IPS DF 6.9 (cell line): ENCODE data around the gene LRP1B.

Experiments
- DNase-seq: peaks from one replicate; pipeline ENCODE4 v3.0.0-alpha.2; 2013; ENCODE audit warnings: low read depth, low spot score
- H3K27ac ChIP-seq: one replicate; pipeline ENCODE4 v1.5.1; 2013; ENCODE audit warnings: low read length, control low read depth
- H3K27me3 ChIP-seq: 2 replicates; pipeline ENCODE4 v1.6.1; 2013; ENCODE audit warnings: mild to moderate bottlenecking, low read length; ENCODE audit not compliant: control insufficient read depth, insufficient read depth
- H3K36me3 ChIP-seq: 2 replicates; pipeline ENCODE4 v1.6.1; 2013; ENCODE audit warnings: low read length; ENCODE audit not compliant: control insufficient read depth, insufficient read depth
- H3K4me1 ChIP-seq: 2 replicates; pipeline ENCODE4 v1.6.1; 2013; ENCODE audit warnings: low read length; ENCODE audit not compliant: control insufficient read depth, insufficient read depth
- H3K4me3 ChIP-seq: 2 replicates; pipeline ENCODE4 v1.5.1; 2013; ENCODE audit warnings: mild to moderate bottlenecking, low read length
- H3K9me3 ChIP-seq: 2 replicates; pipeline ENCODE4 v1.6.1; 2013; ENCODE audit warnings: low read length, inconsistent platforms; ENCODE audit not compliant: control insufficient read depth, insufficient read depth
- WGBS: extraction: QIAGEN DNeasy Blood & Tissue Kit; methylation state at CpG from one replicate; pipeline ENCODE4 v1.1.7; 2013; ENCODE audit warnings: mixed read lengths, missing lambda C conversion rate; ENCODE audit not compliant: insufficient read length, insufficient coverage; 5-methylcytosine and 5-hydroxymethylcytosine counted together

Gene LRP1B

DNA sequence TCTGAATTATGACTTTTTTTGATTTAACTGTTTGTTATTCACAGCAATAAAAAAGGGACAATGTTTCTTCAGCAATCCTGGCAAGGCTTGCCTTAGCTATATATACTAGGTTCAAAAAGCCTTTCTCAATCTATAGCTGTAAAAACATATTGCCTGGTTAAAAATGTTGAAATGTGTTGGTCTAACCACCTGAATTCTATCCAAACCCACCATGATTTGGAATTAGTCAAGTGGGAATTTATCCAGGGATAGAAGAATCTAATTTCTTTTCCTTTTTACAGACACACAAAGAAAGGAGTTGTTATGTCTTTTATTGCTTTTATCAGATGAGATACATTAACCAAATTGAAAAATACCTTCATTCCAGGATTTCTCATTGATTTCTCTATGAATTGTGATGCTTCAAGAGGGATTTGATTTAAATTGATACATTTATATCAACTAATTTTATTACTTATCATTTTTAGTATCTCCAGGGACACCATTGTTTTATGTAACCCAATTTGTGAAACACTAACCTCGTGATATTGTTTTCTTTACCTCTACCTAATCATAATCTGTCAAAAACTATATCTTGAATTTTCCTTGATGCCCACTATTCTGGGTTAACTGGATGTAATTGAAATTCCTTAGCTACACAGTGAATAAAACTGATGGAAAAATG lies 88.1 kb downstream of the LRP1B start:
- DNase-seq: no peak
- Histone ChIP-seq H3K27me3 (no peaks in the 10 kb centered on the region), H3K4me3 (no peak overlapping the region), H3K9me3 (no peaks in the 10 kb centered on the region), H3K27ac (no peak overlapping the region), H3K4me1 (no peaks in the 10 kb centered on the region), H3K36me3 (no peaks in the 10 kb centered on the region)
- no CpG with 5 or more reads among the region's 1 CpG for WGBS

DNA sequence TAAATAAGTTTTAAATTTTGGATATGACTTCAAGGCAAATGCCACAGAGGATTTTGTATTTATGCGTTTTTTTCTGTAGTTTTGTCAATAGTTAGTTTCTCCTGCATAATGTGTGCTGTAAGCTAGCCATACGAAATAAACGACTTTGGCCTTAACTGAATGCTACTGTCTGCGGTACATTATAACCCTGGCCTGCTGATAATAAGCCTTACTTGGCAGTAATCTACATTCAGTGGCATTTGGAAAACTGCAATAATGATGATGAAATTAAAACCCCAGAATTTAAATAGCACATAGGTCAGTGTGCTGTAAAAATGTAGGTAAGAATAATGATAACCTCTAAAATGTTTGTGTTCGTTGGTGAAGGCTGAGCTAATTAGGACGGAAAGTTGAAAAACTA lies 88.8 kb downstream of the LRP1B start:
- no peaks in the 10 kb centered on the region for H3K9me3 ChIP-seq
- peaks cover 2% of the 10 kb centered on the region; the same call in 1 of the 2 replicates for H3K4me1 ChIP-seq
- no peaks in the 10 kb centered on the region for H3K27me3 ChIP-seq
- no peak overlapping the region for H3K27ac ChIP-seq
- no peak for DNase-seq
- H3K4me3 ChIP-seq: no peak overlapping the region
- 100% methylated on average over 1 of the region's 6 CpGs for WGBS
- no peaks in the 10 kb centered on the region for H3K36me3 ChIP-seq

DNA sequence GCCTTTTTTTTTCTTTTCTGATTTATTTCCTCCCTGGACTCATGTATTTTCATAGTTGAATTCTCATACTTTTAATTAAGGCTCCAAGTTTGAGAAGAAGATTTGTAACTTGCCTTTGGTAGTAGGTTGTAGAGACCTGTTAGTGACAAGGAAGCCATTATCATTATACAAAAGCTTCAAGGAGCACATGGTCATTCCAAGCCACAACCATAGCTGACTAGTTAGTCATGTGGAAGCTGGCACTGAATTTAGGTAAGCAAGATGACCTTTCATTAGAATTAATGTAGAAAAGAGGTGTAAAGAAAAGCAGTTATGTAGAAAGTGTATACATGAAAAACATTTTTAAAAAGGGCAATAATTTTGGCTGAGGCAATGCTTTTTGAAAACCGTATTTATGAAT lies 89.7 kb downstream of the LRP1B start:
- no CpG with 5 or more reads among the region's 1 CpG for WGBS
- Histone ChIP-seq H3K4me3 (no peak overlapping the region), H3K27me3 (no peaks in the 10 kb centered on the region), H3K4me1 (peaks cover 2% of the 10 kb centered on the region; the same call in 1 of the 2 replicates), H3K27ac (no peak overlapping the region), H3K9me3 (no peaks in the 10 kb centered on the region), H3K36me3 (no peaks in the 10 kb centered on the region)
- no peak for DNase-seq

DNA sequence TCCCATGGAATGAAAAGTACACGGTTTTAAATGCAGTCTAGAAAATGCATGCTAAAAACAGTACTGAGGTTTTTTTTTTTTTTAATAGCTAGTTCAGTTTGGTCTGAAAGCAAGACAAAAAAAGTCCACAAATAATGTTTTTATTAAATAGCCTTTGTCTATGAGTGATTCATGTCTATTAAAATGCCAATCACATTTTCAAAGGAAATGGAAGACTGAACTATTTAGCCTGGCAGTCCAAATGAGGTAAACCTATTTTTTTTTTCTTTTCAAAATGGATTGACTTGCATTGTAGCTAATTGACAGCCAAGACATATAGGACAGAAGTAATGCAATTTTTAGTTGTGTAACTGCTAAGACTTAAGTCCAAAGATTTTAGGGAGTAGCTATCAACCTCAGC lies 90.3 kb downstream of the LRP1B start:
- no peaks in the 10 kb centered on the region for H3K36me3 ChIP-seq
- H3K4me1 ChIP-seq: peaks cover 2% of the 10 kb centered on the region; the same call in 1 of the 2 replicates
- no peak overlapping the region for H3K27ac ChIP-seq
- no peak for DNase-seq
- H3K4me3 ChIP-seq: no peak overlapping the region
- WGBS: no CpG with 5 or more reads among the region's 1 CpG
- H3K9me3 ChIP-seq: no peaks in the 10 kb centered on the region
- no peaks in the 10 kb centered on the region for H3K27me3 ChIP-seq

DNA sequence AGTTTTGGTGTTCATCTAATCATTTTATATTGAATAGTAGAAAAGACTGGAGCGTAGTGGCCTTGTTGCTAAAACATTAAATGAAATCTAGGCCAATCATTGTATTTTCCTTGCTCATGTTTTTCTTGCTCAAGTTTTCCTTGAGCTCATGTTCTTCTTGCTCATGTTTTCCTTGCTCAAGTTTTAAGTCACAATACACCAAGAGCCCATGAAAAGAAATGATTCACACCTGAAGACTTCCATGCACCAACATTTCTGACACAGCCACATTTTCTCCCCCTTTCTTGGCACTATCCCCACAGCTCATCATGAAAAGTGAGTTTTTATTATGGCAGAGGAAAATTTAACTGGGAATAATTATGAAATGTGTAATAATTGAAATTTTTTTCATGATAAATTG lies 92.0 kb downstream of the LRP1B start:
- WGBS: no CpG with 5 or more reads among the region's 1 CpG
- no peak overlapping the region for H3K27ac ChIP-seq
- DNase-seq: no peak

DNA sequence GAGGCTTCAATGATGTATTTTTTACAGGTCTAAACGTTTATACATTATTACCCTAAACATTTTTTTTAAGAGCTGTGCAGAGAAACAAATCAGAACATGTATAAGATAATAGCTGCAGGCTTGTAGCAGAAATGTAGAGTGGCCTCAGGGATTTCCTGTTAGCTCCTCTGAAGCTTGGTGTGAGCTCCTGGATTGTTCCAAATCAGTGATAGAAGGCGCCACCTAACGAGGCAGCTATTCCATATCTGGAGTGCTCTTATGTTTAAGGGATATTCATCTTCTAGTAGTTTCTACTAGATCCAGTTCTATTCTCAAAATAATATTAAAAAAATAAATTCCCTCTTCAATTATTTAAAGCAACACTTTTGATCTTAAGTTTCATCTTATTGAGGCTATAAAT lies 93.1 kb downstream of the LRP1B start:
- Histone ChIP-seq H3K9me3 (no peaks in the 10 kb centered on the region), H3K36me3 (no peaks in the 10 kb centered on the region), H3K4me1 (peaks cover 2% of the 10 kb centered on the region; the same call in 1 of the 2 replicates), H3K4me3 (no peak overlapping the region), H3K27ac (no peak overlapping the region), H3K27me3 (no peaks in the 10 kb centered on the region)
- no peak for DNase-seq
- no CpG with 5 or more reads among the region's 3 CpGs for WGBS

More for the DNA sequence above, 92.0 kb downstream of the LRP1B start:
- Histone ChIP-seq H3K27me3 (no peaks in the 10 kb centered on the region), H3K4me1 (peaks cover 2% of the 10 kb centered on the region; the same call in 1 of the 2 replicates), H3K36me3 (no peaks in the 10 kb centered on the region), H3K9me3 (no peaks in the 10 kb centered on the region), H3K4me3 (no peak overlapping the region)

DNA sequence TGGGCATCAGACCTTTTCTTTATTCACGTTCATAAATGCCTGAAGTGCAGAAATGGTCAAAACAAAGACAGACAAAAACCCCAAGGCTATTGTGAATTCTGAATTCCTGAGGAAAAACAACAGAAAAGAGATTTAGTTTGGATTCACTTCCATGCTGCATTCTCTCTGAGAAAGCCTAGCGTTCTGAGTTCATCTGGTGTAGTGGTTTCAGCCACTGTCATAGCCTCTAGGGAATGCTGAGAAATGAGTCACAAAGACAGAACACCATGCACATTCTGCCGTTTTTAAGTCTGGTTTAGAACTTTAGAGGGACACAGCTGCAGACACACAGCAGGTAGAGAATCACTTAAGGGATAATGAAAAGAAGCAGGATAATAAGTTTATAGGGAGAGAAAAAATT lies 93.8 kb downstream of the LRP1B start:
- peaks cover 2% of the 10 kb centered on the region; the same call in 1 of the 2 replicates for H3K4me1 ChIP-seq
- no peaks in the 10 kb centered on the region for H3K27me3 ChIP-seq
- no peak overlapping the region for H3K27ac ChIP-seq
- no peaks in the 10 kb centered on the region for H3K36me3 ChIP-seq
- no peak for DNase-seq
- H3K4me3 ChIP-seq: no peak overlapping the region
- H3K9me3 ChIP-seq: no peaks in the 10 kb centered on the region
- no CpG with 5 or more reads among the region's 3 CpGs for WGBS

DNA sequence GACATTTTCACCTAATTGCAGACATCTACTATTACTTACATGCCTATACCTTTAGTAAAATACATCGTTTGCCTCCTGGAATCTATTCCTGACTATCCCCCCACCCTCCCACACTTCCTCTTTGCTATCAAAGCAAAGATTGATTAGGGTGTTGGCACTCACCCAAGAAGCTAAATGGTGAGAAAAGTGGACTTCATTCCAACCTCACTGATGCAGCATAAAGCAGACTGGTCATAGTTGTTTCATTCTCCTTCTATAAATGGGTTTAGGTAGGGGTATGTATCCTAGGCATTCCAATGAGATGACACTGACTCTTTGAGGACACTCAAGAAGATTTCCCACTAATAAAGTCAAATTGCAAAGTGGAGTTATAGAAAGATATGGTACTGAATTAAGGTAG lies 97.4 kb downstream of the LRP1B start:
- no CpG with 5 or more reads among the region's 1 CpG for WGBS
- DNase-seq: no peak

DNA sequence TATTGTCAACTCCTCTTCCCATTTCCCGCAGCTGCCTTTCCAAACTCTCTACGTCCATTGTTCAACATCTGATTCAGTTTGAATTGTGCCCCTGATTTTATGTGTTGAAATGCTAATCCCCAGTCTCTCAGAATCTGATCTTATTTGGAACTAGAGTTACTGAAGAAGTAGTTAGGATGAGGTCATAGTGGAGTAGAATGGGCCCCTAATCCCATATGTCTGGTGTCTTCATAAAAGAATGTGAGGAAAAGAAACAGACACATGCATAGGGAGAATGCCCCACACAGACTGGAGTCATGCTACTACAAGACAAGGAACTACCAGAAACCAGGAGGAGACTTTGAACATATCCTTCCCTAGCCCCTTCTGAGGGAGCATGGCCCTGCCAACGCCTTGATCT lies 99.2 kb downstream of the LRP1B start:
- Histone ChIP-seq H3K4me1 (no peaks in the 10 kb centered on the region), H3K9me3 (no peaks in the 10 kb centered on the region), H3K27ac (no peak overlapping the region), H3K36me3 (no peaks in the 10 kb centered on the region), H3K4me3 (no peak overlapping the region), H3K27me3 (no peaks in the 10 kb centered on the region)
- no CpG with 5 or more reads among the region's 3 CpGs for WGBS
- DNase-seq: no peak

More for the DNA sequence above, 97.4 kb downstream of the LRP1B start:
- H3K27me3 ChIP-seq: no peaks in the 10 kb centered on the region
- H3K27ac ChIP-seq: no peak overlapping the region
- H3K4me1 ChIP-seq: peaks cover 2% of the 10 kb centered on the region; the same call in 1 of the 2 replicates
- no peak overlapping the region for H3K4me3 ChIP-seq
- H3K36me3 ChIP-seq: no peaks in the 10 kb centered on the region
- H3K9me3 ChIP-seq: no peaks in the 10 kb centered on the region

DNA sequence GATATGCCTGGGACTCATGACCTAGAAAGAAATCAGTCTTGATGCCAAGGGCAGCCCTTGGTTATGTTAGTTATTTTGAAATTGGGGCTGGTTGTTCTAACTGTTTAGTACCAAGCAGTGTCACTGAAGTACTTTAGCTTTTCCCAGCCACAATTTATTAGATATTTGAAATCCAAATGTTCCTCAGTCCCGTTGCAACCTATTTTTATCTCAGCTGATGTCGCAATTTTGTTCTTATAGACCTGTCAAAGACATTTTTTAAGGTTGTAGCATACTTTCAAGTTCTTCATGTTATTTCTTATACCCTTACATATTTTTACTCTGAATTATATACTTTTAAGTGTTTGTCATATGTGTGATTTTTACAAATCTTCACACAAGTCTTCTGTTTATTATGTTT lies 100.1 kb downstream of the LRP1B start:
- DNase-seq: no peak
- Histone ChIP-seq H3K27ac (no peak overlapping the region), H3K4me1 (no peaks in the 10 kb centered on the region), H3K9me3 (no peaks in the 10 kb centered on the region), H3K27me3 (no peaks in the 10 kb centered on the region), H3K4me3 (no peak overlapping the region), H3K36me3 (no peaks in the 10 kb centered on the region)
- no CpG with 5 or more reads among the region's 2 CpGs for WGBS

DNA sequence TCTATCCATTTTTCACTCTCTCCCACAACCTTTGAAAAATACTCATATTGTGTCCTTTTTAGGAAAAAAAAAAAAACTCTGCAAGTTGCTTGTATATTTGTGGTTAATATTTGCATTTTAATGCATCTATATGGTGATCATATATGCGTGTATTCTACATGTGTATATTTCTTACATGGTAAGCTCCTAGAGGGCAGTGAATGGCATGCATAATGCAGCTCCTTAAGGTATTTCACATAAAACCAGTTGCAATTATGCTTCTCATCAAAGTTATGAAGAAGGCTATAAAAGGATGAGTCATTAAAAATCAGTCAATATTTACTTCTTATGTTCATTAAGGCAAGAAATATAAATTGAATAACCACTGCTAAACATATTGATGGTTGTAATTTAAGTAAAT lies 100.8 kb downstream of the LRP1B start:
- Histone ChIP-seq H3K27ac (no peak overlapping the region), H3K27me3 (no peaks in the 10 kb centered on the region), H3K4me3 (no peak overlapping the region), H3K4me1 (no peaks in the 10 kb centered on the region), H3K9me3 (no peaks in the 10 kb centered on the region), H3K36me3 (no peaks in the 10 kb centered on the region)
- DNase-seq: no peak
- no CpG with 5 or more reads among the region's 1 CpG for WGBS
